ENCODE data around the gene PI4K2A.

DNA sequence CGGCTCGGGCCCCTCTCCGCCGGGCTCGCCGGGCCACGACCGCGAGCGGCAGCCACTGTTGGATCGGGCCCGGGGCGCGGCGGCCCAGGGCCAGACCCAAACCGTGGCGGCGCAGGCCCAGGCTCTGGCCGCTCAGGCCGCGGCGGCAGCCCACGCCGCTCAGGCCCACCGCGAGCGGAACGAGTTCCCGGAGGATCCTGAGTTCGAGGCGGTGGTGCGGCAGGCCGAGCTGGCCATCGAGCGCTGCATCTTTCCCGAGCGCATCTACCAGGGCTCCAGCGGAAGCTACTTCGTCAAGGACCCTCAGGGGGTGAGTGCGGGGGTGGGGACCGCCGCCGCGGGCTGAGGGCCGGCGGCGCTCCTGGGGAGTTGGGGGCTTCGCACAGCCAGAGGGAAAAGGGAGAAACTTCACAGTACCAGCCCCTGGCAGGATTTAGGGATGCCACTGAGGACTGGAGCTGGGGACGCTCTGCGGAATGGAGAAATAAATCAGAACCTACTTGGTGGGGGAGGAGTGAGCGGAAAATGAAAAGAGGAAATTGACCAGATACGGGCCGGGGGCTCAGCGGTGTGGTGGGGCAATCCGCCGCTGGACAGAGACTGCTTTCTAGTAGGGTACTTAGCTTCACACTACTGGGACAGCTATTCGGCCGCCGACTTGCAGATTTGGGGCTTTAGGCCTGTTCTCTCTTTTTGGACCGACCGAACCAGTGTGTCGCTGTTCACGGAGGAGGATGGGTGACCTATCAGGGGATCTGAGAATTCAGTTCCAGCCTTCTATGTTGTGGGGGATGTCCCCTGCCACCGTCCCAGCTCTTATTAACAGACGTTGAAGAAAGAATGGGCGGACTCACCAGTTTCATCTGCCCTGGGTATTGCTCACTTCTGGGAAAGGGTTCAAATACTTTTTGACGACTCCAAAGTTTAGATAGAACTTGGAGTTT lies 669 bp downstream of the PI4K2A start:
- TF ChIP-seq, protein P1, sequence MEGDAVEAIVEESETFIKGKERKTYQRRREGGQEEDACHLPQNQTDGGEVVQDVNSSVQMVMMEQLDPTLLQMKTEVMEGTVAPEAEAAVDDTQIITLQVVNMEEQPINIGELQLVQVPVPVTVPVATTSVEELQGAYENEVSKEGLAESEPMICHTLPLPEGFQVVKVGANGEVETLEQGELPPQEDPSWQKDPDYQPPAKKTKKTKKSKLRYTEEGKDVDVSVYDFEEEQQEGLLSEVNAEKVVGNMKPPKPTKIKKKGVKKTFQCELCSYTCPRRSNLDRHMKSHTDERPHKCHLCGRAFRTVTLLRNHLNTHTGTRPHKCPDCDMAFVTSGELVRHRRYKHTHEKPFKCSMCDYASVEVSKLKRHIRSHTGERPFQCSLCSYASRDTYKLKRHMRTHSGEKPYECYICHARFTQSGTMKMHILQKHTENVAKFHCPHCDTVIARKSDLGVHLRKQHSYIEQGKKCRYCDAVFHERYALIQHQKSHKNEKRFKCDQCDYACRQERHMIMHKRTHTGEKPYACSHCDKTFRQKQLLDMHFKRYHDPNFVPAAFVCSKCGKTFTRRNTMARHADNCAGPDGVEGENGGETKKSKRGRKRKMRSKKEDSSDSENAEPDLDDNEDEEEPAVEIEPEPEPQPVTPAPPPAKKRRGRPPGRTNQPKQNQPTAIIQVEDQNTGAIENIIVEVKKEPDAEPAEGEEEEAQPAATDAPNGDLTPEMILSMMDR (IDR thresholded peaks at IDR 0.05) = no peak
- TF ChIP-seq POLR2A (IDR thresholded peaks at IDR 0.05) = no peak
